Measurements from ENCODE around the gene RPTOR.

RPTOR gene

GRCh38 chr17:80965606-80966005 is 421.0 kb downstream of the RPTOR start:
- no peak for DNase-seq (ENCODE audit: low spot score)

GRCh38 chr17:80967404-80967872 is 422.8 kb downstream of the RPTOR start:
- no peak for DNase-seq (ENCODE audit: low spot score)

DNA sequence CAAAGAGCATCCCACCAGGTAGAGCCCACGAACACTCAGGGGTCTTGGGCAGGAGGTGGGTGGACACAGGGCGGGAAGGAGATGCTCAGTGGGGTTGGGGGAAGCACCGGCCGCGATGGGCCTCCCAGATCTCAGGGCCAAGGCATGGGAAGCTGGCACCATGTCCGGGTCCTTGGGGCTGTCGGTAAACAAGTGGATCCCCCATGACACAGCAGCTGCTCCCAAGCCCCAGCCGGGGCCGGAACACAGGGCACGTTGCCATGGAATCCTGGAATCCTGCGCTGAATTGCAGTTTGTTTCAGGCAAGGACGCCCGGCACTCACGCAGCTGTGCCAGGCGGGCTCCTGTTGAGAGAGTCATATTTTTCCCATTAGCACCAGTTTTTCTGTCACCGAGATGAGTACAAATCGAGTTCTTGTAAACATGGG is 424.0 kb downstream of the RPTOR start:
- DNase-seq (ENCODE audit: low spot score) = no peak

- no peak for DNase-seq (ENCODE audit: low spot score)
These were observed 424.5 kb downstream of the RPTOR start for GRCh38 chr17:80969030-80969673.

GRCh38 chr17:80969674-80970043 is 425.0 kb downstream of the RPTOR start:
- no peak for DNase-seq (ENCODE audit: low spot score)

DNA sequence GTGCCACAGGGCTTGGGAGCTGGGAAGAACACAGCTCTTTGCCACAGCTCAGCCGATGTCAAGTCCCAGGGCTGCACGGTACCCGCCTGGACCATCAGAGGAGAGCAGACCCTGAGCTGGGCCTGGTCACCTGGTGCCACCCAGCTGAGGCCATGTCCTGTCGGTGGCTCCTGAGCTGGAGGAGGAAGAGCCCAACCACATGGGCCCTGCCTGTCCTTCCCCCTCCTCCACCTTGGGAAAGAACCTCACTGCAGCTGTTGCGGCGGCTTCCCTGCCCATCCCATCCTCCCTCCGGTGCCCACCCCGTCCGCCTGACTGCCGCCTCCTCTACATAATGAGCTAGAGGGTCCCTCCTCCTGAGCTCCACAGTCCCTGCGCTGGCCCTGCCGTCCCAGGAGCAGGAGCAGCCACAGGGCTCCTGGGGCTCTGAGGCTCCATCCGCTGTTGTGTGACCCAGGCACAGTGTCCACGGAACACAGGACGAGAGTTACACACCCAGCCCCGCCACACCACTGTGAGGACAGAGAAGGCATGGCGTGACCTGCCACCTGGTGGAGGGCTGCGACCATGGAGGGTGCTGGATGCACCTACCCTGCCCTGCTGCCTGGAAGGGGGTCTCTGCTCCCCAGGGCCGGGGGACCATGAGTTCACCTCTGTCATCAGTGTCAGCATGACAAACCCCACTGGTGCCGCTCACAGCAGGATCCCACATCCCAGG is 425.6 kb downstream of the RPTOR start:
- DNase-seq (ENCODE audit: low spot score) = peak; percentile 78

DNA sequence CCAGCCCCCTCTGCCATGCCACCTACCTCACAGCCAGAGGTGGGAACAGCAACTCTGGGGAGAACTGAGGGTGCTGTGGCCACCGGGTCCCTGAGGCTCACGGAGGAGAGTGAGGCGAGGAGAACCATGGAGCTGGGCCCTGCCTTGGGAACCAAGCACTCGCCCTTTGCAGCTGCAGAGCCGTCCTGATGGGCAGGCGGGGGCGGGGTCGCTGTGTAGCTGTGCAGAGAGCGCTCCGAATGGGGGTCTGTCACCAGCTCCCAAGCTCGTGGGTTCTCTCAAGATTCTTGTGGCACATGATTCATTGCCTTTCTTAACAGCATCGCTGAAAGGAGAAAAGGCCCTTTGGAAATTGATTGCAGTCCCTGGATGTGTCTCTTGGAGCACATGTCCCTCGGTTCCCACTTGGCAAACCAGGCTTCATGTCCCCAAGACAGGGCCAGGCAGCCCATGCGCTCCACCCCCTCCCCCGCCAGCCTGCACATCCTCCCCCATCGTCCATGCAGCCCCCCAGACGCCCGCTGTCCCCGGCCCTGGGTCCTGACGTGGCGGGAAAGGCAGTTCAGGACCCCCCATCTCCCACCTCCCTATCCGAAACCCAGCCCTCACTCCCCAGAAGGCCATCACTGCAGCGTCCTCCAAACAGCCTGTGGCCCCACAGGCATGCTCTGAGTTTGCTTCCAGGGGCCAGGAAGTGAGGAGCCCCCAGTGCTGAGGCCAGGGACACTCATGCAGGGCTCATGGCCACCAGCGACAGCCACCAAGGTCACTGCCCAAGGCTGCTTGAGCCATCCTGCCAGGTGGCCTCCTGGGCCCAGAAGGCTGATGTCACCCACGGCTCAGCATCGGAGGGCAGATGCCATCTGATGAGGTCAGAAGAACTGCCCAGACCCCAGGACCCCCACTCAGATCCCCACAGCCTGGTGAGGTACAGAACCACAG is 426.4 kb downstream of the RPTOR start:
- no peak for DNase-seq (ENCODE audit: low spot score)

- DNase-seq (ENCODE audit: low spot score) = no peak
These were observed 427.2 kb downstream of the RPTOR start for GRCh38 chr17:80971704-80972304.

- DNase-seq (ENCODE audit: low spot score) = no peak
These were observed 432.1 kb downstream of the RPTOR start for GRCh38 chr17:80976701-80977100.

GRCh38 chr17:80977172-80977571 is 432.5 kb downstream of the RPTOR start:
- no peak for DNase-seq (ENCODE audit: low spot score)

- no peak for DNase-seq (ENCODE audit: low spot score)
These were observed 434.2 kb downstream of the RPTOR start for GRCh38 chr17:80978499-80979497.

DNA sequence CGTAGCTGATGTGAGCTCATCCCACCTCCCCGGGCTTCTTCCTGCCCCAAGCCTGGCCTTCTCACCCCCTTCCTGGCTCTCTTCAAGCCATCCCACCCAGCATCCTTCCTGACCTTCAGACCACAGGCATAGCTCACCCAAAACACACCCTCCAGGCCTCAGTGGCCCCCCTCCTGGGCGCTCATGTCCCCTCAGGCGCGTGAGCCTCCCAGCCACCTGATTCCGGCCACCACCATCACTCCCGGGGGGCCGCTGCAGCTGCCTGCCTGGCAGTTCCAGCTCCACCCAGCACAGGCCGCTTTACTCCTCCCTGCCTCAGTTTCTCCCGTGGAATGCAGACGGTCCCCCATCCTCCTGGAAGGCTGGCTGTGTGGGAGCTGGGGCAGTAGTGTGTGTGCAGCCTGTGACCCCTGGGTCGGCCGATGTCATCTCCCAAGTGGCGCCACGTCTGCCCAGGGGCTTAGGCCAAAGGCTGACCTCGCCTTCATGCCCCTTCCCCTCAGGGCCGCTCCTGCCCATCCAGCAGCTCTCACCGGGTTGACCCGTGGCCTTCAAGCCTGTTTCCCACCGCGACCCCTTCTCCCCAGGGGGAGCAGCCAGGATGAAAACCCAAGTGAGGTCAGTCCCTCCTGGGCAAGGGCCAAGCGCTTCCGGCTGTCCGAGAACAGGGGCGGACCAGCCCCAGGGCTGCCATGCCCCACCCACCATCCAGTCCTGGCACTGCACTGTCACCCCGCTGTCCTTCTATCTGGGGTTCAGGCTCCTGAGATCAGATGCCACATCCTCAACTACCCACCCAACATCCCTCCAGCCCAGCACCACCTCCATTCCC is 435.1 kb downstream of the RPTOR start:
- DNase-seq (ENCODE audit: low spot score) = no peak

DNA sequence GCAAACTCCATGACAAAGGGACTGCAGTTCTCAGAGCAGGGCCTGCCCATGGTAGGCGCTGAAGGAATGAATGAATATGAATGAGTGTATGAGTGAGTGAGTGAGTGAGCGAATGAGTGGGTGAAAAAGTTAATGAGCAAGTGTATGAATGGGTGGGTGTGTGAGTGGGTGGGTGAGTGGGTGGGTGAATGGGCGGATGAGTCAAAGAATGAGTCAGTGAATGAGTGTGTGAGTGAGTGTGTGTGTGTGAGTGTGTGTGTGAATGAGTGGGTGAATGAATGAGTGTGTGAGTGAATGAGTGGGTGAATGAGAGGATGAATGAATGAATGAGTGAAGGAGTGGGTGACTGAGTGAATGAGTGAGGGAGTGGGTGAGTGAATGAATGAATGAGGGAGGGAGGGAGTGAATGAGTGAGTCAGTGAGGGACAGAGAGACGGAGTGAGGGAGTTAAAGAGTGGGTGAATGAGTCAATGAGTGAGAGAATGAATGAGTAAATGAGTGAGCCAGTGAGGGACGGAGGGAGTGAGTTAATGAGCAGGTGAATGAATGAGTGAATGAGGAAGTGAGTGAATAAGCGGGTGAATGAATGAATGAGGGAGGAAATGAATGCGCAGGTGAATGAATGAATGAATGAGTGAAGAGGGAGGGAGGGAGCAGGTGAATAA is 435.9 kb downstream of the RPTOR start:
- no peak for DNase-seq (ENCODE audit: low spot score)

- DNase-seq (ENCODE audit: low spot score) = peak; percentile 96
These were observed 436.6 kb downstream of the RPTOR start for GRCh38 chr17:80981062-80981902.

- no peak for DNase-seq (ENCODE audit: low spot score)
These were observed 437.3 kb downstream of the RPTOR start for GRCh38 chr17:80981929-80982425.

DNA sequence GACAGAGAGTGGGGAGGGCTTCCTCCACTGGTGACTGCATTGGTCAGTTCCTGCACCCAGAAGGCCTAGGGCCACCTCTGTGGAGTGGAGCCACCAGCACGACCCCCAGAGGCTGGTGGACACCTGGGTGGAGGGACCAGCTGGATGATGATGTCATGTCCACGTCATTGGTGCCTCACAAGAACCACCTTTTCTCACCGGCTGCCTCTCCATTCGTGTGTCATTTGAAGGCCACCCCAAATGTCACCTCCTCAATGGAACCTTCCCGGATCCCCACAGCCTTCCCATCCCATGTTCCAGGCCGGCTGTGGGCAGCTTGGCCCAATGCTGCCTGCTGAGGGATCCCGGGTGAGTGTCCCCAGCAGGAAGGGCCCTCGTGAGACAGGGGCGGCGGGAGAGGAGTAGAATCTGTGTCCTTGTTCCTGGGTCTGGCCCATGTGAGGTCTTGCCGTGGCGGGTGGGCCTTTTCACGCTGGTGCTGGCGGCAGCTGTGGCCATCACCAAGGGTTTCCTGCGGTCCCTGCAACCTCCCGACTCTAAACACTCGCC is 437.9 kb downstream of the RPTOR start:
- no peak for DNase-seq (ENCODE audit: low spot score)

GRCh38 chr17:80983545-80983944 is 438.9 kb downstream of the RPTOR start:
- no peak for DNase-seq (ENCODE audit: low spot score)

- peak; percentile 67 for DNase-seq (ENCODE audit: low spot score)
These were observed 440.1 kb downstream of the RPTOR start for GRCh38 chr17:80984749-80985148.
